Stimulated activated CD8-positive, alpha-beta memory T cell treated with anti-CD3 and anti-CD28 coated beads, Interleukin-7, amount 100 ng/mL, for 4 hours (primary cell): ENCODE measurements around the gene HHAT.

Source experiments
- DNase-seq, 2 donors: peaks; one replicate each; pipeline ENCODE4 v3.0.0-alpha.2; 2020; ENCODE audit warnings: low read depth in 2 of 2

The HHAT gene

DNA sequence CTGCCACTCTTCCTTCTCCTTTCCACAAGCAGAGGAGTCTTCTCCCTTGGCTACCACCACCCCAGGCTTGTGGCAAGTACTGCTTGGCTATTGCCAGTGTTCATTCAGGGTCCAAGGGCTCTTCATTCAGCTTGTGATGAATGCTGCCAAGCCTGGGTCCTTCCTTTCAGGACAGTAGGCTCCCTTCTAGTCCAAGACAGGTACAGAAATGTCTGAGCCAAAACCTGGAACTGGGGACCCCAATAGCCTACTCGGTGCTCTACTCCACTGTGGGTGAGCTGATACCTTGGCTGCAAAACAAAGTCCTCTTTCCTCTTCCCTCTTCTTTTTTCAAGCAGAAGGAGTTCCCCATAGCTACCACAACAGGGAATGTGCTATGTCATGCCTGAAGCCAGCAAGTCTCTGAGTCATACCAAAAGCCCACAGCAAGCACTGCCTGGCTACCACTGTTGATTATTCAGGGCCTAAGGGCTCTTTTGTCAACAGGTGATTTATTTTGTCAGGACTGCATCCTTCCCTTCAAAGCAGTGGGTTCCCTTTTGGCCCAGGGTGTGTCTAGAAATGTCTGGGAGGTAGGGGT lies 268.9 kb downstream of the HHAT start:
- DNase-seq, result no peak

DNA sequence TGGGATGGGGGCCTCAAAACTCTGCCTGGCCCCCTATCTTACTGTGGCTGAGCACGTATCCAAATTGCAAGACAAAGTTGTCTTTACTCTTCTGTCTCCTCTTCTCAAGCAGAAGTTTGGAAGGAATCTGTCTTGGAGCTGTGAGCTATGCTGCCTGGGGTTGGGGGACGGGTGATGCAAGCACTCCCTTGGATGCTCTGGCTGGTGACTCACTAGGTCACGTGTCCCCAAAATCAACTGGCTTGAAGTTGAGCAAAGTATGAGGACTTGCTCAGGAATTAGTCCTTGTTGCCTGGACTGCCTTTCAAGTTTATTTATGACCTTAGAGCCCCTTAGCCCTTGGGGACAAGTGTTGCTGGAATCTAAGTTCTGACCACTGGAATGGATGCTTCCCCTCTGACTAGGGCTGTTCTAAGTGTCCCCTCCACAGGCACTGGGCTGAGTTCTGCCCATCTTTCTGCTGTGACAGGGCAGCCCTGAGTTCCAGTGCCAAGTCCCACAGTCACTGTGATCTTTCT lies 269.5 kb downstream of the HHAT start:
- no peak for DNase-seq

DNA sequence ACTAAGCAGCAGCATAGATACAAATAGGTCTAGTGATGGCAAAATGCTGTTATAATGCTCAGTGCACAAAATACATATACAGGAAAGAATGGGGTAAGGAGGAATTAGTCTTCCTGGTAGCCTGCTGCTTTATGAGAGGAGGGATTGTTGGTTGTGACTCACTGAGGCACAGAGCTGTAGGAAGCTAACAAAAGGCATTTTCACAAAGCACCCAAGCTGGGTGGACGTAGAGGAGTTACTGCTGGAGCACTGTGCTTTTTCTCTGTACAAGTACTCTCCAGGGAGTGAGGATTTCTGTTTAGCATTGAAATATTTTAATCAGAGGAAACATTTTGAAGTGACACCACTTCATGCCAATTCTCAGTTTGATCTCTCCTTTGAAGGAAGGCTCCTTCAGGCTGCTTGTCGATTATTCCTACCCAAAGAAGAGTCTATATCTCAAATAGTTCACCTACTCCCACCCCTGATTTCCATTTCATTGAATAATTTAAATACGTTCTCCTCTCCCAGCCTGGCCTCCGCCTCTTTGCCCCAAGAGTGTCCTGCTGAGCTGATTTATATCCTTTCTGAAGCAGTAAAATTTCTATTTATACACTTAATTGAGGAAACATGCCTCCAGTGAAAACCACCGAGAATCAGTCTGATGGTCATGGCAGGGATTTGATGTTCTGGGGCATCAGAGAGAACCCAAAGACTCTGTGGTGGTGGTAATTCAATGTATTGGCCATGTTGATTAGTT lies 271.9 kb downstream of the HHAT start:
- no peak for DNase-seq

DNA sequence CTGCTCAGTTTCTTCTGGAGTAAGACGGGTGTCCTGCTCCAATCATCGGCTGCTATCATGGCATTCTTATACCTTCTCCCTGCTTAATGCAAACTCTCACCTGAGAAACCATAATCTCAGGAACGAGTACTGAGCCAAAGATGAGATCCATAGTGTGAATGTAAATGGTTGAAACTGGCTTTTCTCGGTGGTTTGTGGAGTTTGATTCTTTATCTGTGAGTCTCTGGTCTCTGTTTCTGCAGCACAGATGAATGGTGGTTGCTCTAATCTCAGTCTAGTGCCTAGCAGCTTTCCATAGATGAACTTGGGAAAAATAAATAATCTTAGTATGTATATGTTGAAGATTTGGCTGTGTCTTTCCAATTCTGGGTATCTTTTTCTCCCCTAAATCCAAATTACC lies 274.4 kb downstream of the HHAT start:
- DNase-seq, result no peak

DNA sequence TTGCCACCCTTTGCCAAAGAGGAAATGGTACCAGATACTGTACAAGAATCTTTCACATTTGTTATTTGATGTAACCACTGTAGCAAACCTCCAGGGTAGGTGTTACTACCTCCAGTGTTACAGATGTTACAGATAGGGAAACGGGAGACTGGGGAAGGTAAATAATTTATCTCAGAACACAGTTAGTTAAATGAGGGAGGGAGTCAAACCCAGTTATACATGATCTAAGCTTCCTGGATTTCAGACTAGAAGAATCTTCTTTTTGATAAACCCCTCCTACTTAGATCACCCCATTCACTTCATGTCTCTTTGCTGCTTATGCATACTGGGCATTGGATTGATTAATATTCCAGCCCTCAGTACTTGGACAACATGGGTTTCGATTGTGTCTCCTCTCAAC lies 276.4 kb downstream of the HHAT start:
- DNase-seq, result no peak

DNA sequence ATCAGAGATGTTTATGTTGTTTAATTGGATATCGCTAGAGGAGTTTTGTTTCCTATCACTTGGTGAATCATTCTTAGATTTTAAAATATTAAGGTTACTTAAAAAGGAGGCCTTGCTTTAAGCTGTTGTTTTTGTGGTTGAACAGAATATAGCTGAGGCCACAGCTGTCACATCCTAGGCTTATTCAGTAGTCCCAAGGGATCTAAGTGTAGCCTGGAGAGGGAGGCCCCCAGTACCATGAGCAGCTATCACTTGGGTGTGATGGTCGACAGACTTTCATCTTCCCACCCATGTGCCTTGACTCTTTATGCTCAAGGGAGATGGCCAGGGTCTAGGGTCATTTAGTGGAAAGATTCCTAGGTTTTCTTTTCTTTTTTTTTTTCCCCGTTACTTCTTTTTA lies 278.7 kb downstream of the HHAT start:
- no peak for DNase-seq

DNA sequence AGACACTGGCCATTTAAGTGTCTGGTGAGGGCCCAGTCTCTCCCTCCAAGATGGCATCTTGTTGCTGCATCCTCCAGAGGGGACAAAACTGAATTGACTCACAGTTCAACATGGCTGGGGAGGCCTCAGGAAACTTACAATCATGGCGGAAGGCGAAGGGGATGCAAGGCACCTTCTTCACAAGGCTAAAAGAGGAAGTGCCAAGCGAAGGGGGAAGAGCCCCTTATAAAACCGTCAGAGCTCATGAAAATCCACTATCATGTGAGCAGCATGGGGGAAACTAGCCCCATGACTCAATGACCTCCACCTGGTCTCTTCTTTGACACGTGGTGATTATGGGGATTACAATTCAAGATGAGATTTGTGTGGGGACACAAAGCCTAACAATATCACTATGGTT lies 280.1 kb downstream of the HHAT start:
- DNase-seq, result no peak

DNA sequence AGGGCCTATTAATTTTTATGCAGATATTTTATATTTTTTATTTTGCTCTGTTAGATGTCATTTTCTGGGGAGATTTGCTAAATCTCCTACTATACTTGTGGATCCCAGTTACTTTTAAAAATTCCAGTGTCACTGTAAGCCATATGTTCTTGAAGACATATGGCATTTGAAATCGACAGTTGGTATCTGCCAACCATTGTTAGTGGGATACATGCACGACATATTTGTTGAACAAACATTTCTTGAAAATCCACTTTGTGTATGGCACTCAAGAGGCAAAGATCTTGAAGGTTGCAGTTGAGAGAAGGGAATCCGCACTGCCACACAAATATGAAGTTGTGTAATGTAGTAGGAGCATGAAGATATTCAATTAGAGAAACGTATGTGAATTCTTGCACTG lies 287.7 kb downstream of the HHAT start:
- DNase-seq, result no peak

DNA sequence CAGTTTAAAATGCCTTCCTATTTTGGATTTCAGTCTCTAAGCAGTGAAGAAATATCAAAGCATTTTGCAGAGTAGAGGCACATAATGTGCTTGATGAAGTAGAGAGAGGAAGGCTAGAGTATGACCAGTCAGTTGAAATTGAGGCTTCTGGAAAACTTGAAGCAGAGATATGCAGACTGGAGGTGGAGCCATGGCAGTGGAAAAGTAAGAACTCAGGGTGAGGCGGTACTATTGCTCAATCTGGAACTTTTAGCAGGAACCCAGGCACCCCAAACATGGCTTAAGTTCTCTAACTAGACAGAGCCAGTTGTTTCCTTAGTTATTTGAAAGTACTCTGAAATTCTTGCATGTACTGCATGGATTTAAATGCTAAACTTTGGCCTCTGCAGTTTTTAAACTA lies 288.6 kb downstream of the HHAT start:
- no peak for DNase-seq

DNA sequence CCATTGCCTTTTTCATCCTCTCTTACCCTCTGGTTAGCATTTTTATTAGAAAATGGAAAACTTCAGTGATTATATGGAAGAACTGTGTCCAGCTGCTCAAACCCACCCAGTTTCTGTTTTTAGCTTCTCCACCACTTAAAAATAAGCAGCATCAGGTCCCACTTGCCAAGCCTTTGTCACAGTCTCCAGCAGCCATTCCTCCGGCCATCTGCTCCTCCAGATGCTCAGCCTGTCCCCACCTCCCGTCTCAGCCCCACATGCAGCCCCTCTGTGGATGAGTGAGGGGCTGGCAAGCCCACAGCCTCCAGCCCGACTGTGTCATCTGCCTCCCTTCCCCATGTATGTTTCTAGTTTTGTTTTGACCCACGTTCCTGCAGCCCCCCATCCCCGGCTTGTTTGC lies 289.7 kb downstream of the HHAT start:
- no peak for DNase-seq

DNA sequence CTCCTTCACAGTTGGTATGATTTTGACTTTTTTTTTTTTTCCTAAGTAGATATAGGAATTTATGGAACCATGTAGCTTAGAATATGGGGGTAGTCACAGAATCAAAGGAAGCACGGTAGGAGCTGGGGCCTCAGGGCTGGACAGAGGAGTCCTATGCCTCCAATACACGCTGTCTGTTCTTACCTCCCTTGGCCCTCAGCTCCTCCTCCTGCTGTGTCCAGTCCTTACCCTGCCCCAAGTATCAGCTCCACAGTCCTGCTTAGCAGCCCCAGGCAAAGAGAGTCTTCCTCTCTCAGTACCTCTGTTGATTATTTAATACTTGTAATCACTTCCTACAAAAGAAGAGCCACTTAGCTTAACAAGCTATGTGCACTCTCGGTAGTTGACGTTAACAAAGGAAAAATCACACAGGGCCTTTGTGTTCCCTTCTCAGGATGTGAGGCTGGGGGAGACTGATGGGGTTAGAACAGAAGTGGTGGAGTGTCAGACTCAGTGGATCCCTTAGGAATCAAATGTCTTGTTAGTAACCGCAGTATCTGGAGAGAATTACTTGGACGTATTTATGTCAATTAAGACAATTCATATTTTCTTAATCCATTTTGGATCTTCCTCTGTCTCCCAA lies 292.3 kb downstream of the HHAT start:
- DNase-seq, result no peak

DNA sequence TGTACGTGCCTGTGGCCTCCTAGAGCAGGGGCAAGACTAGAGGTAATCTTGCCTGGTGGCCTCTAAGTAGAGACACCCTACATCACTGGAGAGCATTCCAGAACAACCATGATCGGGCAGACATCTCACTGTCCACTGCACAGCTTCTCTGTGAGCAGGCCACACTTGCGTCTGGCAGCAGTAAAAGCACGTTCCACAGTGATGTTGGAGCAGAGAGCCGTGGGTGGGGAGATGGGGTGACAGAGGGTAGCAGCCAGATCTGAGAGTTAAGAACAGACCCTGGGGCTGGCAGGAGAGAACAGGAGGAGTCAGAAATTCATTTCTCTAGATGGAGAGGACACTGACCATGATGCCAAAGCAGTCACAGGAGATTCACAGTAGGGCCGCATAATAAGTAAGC lies 293.0 kb downstream of the HHAT start:
- no peak for DNase-seq

DNA sequence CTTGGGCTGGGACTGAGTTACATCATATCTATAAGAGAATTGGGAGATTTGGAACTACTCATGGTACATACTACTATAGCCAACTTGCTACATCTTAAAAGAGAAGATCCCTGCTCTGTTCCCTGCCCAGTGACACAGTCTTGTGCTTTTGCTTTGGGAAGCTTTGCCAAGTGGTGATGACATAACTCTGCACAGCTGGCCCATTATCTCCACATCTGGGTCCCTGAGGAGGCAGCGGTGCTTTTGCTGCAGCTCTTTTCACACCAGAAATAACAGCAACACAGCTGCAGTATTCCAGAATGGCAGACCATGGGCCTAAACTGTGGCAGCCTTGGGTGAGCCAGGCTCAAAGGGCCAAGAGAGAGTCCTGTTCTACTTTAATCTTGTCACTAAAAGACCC lies 296.0 kb downstream of the HHAT start:
- DNase-seq, result no peak

DNA sequence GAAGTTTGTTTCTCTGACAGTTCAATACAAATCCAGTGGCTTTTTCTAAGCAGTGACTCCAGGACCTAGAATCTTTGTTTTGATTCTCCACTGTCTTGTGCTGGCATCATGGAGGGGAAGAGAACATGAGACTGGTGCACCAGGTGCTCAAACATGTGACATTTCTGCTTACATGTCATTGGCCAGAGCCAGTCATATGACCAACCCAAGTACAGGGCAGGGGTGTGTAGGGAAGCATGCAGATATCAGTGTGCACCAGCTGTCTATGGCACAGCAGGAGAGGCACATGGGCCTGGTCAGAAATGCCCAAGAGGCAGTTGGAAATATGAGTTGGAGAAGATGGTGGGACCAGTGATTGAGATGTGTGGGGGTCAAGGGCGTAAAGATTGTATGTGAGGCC lies 297.0 kb downstream of the HHAT start:
- no peak for DNase-seq

DNA sequence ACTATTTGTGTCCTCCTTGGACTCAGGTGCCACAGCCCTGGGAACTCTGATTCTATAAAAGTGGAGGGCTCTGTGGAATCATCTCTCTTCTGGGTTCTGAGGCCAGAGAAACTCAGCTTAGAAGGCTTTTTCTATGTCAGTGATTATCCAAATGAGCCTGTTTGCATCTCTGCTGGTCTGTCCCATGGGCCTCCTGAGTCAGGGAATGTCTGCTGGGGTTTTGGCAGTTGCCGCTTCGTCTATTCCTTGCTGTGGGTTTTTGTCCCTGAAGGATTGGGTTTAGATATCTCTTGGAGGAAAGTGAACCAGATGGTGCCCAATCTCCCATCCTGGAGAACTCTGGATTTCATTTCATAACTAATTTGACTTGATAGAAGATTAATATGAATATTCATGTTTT lies 297.6 kb downstream of the HHAT start:
- no peak for DNase-seq

DNA sequence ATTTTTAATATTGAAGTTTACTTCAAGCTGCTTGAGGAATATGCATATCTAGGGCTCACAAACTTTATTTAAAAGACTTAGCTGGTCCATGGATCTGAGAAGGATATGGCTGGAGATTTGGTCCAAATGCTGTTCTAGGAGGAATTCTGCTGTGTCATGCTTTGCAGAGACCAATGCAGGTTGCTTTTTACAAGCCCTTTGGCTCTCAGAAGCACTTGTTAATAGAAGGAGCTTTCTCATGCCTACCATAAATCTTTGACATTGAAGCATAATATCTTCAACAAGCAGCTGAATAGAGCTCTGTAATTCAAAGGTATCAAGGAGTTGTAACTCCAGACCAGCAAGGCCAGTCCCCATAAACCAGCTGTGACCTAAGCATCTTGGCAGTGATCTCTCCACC lies 299.1 kb downstream of the HHAT start:
- DNase-seq, result no peak

DNA sequence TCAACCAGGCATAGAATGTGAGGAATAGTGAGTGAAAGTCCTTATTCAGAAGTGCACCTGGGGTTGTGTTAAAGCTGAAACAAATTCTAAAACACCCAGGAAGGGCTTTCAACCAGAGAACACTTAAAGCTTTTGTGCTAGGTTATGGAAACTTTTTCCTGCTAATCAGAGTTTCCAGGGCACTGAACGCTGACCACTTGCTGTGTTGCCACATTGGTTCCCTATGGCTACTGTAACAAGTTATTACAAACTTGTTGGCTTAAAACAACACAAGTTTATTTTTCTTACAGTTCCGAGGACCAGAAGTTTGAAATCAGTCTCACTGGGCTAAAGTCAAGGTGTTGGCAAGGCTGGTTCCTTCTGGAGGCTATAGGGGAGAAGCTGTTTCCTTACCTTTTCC lies 300.6 kb downstream of the HHAT start:
- no peak for DNase-seq

DNA sequence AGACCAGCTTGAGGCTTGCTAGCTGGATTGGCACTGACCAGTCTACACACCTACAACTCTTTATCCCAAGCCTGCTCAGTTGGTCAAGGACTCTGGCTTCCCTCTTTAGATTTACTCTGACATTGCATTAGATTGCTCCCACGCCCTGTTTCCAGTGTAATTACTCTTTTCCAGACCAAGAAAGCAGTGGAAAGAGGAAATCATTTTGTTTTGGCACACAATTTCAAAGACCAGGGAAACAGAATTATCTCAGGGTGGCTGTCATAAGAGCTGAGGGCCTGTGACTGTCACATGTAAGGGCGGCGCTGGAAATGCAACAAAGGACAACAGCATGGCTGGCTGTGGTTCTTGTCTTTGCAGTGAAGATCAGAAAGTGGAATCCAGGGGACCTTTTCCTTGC lies 302.7 kb downstream of the HHAT start:
- DNase-seq, result no peak

DNA sequence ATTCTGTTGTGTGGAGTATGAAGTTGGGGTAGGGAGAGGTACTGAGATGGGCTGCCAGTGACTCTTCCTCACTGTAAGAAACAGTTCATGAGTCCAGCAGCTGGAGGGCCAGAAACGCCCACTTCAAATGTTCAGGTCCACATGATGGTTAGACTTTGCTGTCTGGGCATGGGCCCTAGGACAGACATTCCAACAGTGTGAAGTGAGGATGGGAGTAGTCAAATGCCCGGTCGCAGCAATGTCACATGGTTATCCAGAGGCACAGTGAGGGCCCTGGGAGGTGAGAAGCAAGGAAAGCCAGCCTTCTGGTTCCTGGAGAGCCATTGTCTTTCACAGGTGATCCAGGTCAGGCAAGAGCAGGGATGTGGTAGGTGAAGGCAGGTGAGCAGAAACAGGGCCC lies 304.4 kb downstream of the HHAT start:
- DNase-seq, result no peak

DNA sequence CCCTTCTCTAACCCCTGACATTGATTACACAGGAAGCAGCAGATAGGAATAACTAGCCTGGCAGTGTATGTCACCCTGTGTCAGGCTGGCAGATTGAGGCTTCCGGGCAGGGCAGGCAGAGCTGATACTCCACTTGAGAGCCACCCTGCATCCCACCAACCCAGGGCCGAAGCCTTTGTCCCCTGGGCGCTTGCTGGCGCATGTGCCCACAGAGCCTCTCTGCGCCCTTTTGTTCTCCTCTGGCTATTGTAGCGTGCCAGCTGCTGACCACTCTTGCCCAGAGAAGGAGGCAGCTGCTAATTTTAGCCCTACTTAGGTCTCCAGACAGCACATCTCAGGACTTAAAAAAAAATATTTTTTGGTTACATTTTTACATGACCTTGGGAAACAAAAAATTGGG lies 304.9 kb downstream of the HHAT start:
- no peak for DNase-seq

DNA sequence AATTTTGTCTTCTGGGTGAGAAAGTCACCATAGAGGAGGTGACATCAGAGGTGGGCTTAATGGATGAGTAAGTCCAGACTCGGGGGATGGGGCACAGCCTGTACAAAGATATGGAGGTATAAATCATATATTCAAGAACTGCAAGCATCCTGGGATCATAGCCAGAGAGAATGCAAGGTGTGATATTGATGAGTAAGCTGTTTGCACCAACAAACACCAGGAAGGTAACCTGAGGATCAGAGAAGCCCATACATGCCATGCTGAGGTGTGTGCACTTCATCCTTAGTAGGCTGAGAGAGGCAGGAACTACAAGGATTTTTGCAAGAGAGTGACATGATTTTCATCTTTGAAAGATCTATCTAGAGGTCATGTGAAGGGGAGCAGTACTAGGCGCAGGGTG lies 306.4 kb downstream of the HHAT start:
- DNase-seq, result no peak

DNA sequence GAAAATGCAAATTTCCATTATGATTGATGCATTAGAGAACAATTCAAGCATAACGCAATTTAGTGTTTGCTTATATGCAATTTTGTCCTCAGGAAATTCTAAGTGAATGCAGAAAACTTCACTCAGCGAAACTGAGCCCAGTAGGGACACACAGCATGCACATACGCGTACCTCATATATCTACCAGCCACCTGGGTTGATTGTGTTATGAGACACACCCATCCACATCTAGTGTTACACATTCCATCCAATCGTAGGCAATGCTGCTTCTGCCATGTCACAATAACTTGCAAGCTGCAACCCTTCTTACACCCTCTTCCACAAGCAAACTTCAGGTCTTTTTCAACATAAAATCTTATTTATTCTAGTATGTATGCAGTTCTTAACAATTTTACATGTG lies 312.9 kb downstream of the HHAT start:
- DNase-seq, result no peak

DNA sequence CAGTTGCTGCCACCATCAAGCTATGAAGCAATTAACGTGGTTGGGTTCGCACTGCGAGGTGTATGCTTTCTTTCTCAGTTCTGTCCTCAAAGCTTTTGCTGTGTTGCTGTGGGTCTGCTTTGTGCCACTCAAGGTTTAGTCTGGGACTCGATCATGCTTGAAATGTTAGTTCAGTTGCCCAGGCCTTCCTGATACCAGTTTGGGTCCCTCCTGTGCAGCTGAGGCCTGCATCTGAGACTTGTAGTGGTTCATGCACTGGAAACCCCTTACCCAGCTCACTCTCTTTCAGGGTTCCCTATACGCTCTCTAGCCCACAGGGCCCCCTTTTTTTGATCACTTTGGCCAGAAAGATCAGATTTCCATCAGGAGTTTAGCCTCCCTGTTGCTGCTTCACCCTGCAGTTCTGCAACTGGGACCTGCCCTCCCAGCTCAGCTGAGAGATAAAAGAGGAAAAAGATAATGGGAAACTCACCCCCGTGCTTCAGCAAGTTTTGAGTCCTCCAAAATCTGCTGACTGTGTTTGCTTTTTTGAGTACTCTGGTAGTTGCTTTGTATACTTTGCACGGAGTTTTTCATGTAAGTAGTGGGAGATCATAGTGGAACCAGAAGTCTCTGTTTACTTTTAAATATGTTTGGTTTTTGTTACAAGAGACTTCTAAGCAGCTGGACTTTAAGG lies 317.0 kb downstream of the HHAT start:
- no peak for DNase-seq
